ENCODE data around the gene CYP3A7.

DNA sequence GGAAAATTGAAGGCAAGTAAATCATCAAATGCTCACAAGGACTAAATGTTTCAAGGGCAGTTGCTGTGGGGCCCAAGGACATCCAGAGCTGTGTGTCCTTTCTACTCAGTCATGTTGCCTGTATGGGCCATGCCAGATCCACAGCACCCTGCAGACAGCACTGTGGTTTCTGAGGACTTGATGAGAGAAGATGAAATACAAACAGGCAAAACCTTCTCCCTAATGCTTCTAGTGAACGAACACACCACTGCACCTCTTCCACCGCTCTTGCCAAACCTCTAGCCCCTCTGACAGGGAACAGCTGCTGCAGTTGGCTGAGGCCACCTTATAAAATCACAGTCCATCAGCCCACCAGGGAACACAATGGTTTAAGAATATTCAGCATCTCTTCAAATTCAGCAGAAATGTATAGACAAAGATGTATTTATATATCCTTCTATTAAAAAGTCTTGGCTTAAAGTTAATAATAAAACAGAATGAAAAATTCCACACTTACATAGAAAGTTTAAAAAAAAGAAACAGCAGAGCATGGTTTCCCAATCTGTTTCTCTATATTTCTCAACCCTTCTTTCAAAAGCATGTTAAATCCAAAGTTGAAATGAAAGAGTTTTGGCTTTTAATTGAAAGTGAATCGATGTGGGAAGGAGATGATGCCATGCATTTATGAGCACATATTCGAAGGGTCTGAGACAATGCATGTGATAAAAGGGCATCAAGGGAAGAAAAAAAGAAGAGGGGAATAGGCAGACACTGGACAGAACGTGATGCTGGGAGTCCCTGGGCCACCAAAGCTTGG, 14.0 kb downstream of the CYP3A7 start:
- no peak for TF ChIP-seq POLR2AphosphoS5 (IDR thresholded peaks at IDR 0.05; ENCODE audit: borderline replicate concordance, low read depth, low read length)
- TF ChIP-seq EZH2 (IDR thresholded peaks at IDR 0.05) = no peak
